Measurements from ENCODE around the gene DNAJC3.
"Not testable (repeated sequence)": the region's sequence is repeated elsewhere in the genome, so short reads cannot be mapped to it uniquely, and the experiment has no call there.

The DNAJC3 gene

GRCh38 chr13:95714142-95714832, 37.3 kb downstream of the DNAJC3 start:
- DNase-seq (ENCODE audit: low read depth in 2 of 2) = no peak

- no peak for DNase-seq (ENCODE audit: low read depth in 2 of 2)
These were observed 39.3 kb downstream of the DNAJC3 start for GRCh38 chr13:95716231-95716630.

GRCh38 chr13:95722241-95722640, 45.3 kb downstream of the DNAJC3 start:
- no peak for DNase-seq (ENCODE audit: low read depth in 2 of 2)

GRCh38 chr13:95723438-95723837, 46.5 kb downstream of the DNAJC3 start:
- DNase-seq (ENCODE audit: low read depth in 2 of 2) = no peak

- no peak for DNase-seq (ENCODE audit: low read depth in 2 of 2)
These were observed 47.3 kb downstream of the DNAJC3 start for GRCh38 chr13:95724252-95724651.

GRCh38 chr13:95726876-95727275, 49.9 kb downstream of the DNAJC3 start:
- no peak for DNase-seq (ENCODE audit: low read depth in 2 of 2)

- DNase-seq (ENCODE audit: low read depth in 2 of 2) = no peak
These were observed 52.0 kb downstream of the DNAJC3 start for GRCh38 chr13:95728957-95729356.

GRCh38 chr13:95734124-95734523, 57.2 kb downstream of the DNAJC3 start:
- DNase-seq (ENCODE audit: low read depth in 2 of 2) = no peak

GRCh38 chr13:95740071-95740978, 63.4 kb downstream of the DNAJC3 start:
- DNase-seq (ENCODE audit: low read depth in 2 of 2) = not testable (repeated sequence)

- no peak for DNase-seq (ENCODE audit: low read depth in 2 of 2)
These were observed 64.0 kb downstream of the DNAJC3 start for GRCh38 chr13:95740979-95741320.

GRCh38 chr13:95741584-95742563, 64.9 kb downstream of the DNAJC3 start:
- DNase-seq (ENCODE audit: low read depth in 2 of 2) = no peak

- DNase-seq (ENCODE audit: low read depth in 2 of 2) = no peak
These were observed 66.3 kb downstream of the DNAJC3 start for GRCh38 chr13:95743192-95743591.

- DNase-seq (ENCODE audit: low read depth in 2 of 2) = no peak
These were observed 68.3 kb downstream of the DNAJC3 start for GRCh38 chr13:95745289-95745688.

GRCh38 chr13:95745752-95746151, 68.8 kb downstream of the DNAJC3 start:
- DNase-seq (ENCODE audit: low read depth in 2 of 2) = no peak

- no peak for DNase-seq (ENCODE audit: low read depth in 2 of 2)
These were observed 72.6 kb downstream of the DNAJC3 start for GRCh38 chr13:95749545-95749944.

- DNase-seq (ENCODE audit: low read depth in 2 of 2) = no peak
These were observed 75.7 kb downstream of the DNAJC3 start for GRCh38 chr13:95752677-95753076.

GRCh38 chr13:95754069-95754468, 77.1 kb downstream of the DNAJC3 start:
- no peak for DNase-seq (ENCODE audit: low read depth in 2 of 2)

GRCh38 chr13:95756072-95756471, 79.1 kb downstream of the DNAJC3 start:
- no peak for DNase-seq (ENCODE audit: low read depth in 2 of 2)

- DNase-seq (ENCODE audit: low read depth in 2 of 2) = not testable (repeated sequence)
These were observed 85.7 kb downstream of the DNAJC3 start for GRCh38 chr13:95762626-95763025.

GRCh38 chr13:95763601-95764000, 86.7 kb downstream of the DNAJC3 start:
- no peak for DNase-seq (ENCODE audit: low read depth in 2 of 2)

GRCh38 chr13:95771905-95772304, 95.0 kb downstream of the DNAJC3 start:
- no peak for DNase-seq (ENCODE audit: low read depth in 2 of 2)

GRCh38 chr13:95779522-95779921, 102.6 kb downstream of the DNAJC3 start:
- DNase-seq (ENCODE audit: low read depth in 2 of 2) = no peak

Measured in stimulated activated CD8-positive, alpha-beta memory T cell treated with anti-CD3 and anti-CD28 coated beads, Interleukin-15, amount 100 ng/mL, for 48 hours (primary cell).